C4-2B (cell line): ENCODE measurements around the gene ANGPTL2.

Source experiments
- H3K27ac ChIP-seq: fragments of 450-650 bp; 2 replicates; pipeline ENCODE4 v1.5.1; 2017
- ZFX ChIP-seq: fragments of 450-650 bp; IDR thresholded peaks from 2 replicates; pipeline ENCODE4 v1.6.1; 2017
- TF ChIP-seq, protein P1 (sequence below): fragments of 450-650 bp; conservative IDR thresholded peaks from 2 replicates; pipeline ENCODE4 v1.5.1; 2017; ENCODE audit warnings: mild to moderate bottlenecking

The ANGPTL2 gene

DNA sequence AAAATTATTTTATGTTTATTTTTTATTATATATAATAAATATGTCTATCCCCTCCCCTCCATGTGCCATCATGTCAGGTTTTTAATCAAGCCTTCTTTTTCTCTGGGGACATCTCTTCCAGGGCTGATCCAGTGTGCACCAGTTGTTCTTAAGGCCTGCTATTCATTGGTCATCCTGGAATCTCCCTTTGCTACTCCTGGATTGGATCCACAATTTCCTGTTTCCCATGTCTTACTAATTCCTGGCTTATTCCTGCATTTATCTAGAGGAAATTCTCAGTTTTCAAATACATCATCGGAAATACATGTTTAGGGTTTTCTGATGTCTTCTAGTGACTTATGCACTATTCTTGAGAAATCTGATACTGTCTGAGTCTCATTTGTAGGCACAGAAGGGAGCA, 56.8 kb downstream of the ANGPTL2 start:
- no peak for TF ChIP-seq ZFX
- TF ChIP-seq, protein P1, sequence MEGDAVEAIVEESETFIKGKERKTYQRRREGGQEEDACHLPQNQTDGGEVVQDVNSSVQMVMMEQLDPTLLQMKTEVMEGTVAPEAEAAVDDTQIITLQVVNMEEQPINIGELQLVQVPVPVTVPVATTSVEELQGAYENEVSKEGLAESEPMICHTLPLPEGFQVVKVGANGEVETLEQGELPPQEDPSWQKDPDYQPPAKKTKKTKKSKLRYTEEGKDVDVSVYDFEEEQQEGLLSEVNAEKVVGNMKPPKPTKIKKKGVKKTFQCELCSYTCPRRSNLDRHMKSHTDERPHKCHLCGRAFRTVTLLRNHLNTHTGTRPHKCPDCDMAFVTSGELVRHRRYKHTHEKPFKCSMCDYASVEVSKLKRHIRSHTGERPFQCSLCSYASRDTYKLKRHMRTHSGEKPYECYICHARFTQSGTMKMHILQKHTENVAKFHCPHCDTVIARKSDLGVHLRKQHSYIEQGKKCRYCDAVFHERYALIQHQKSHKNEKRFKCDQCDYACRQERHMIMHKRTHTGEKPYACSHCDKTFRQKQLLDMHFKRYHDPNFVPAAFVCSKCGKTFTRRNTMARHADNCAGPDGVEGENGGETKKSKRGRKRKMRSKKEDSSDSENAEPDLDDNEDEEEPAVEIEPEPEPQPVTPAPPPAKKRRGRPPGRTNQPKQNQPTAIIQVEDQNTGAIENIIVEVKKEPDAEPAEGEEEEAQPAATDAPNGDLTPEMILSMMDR, result no peak
- no peak overlapping the region for H3K27ac ChIP-seq

DNA sequence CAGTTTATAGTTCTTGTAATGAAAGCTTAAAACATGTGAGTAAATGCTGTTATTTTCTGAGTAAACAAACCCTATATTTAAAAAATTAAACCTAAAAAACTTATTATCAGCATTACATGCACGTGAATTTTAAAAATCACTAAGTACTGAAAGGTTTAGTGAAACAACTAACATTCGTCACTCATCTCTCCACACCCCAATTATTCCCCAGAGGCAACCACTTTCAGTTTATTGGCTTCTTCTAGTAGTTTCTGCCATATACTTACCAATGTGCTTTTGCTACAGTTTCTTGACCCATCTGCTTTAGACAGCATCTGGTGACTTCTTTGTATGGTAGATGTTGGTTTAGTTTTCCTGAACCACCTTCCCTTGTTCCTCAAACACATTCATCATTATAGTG, 58.1 kb downstream of the ANGPTL2 start:
- H3K27ac ChIP-seq, result no peak overlapping the region
- TF ChIP-seq, protein P1, result no peak
- TF ChIP-seq ZFX, result no peak

DNA sequence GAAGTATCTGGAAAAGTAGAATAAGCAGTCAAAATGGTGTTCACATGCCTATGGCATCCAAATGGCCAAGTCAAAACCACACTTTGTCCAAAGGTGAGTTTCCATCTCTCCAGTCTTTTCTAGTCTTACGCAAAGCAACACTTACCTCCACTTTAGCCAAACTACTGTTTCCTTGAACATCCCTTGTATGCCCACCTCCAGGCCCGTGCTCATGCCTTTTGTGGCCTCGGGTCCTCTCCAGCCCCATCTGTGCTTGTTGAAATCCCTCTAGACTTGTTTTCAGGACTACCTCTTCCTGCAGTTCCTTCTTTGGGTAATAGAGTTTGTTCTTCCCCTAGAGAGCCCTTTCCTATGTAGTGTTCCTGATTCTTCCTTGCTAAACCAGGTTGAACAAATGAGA, 61.0 kb downstream of the ANGPTL2 start:
- H3K27ac ChIP-seq, result no peak overlapping the region
- TF ChIP-seq, protein P1, result no peak
- no peak for TF ChIP-seq ZFX

DNA sequence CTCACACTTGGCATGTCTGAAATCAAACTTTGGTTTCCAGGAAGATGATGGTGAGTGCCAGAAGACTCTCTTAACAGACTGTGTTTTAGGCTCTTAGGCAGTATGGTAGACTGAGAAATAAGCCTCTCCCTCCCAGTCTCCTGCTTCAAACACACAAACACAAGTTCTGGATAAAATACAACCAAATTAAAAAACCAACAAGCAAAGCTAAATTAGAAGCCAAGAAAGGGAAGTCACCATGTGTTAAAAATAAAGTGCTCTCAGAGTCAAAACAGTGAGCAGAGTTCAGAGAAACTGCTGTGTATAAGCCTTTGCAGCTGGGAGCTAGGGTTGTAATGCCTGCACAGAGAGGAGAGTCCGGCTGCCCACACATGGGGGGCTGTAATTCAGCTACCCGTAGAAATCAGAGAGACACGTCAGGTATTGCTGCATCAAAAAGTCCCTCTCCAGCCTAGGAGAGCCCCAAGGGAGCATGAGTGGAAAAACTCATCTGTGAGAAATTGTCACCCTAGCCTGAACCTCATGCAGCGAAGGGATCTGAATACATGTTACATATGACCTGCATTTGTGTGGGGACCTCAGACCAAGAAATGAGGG, 62.6 kb downstream of the ANGPTL2 start:
- TF ChIP-seq, protein P1, result no peak
- no peak for TF ChIP-seq ZFX
- no peak overlapping the region for H3K27ac ChIP-seq

DNA sequence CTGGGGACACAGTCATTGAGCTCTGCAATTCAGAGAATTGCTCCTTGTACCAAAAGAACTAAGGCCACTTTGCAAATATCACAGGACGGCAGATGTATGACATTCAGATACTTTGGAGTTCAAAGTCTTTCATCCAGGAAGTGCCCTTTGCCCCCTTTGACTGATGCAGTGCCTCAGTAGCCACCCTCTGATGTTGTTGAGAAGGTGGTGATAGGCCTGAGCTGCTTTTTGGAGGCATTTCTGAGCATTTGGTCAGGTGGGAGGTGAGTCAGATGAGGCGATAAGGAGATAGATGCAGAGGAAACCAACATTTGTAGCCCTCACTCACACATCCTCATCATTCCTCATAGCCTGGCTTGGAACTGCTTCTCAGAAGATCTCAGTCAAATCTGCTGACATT, 63.4 kb downstream of the ANGPTL2 start:
- TF ChIP-seq ZFX, result no peak
- TF ChIP-seq, protein P1, result no peak
- H3K27ac ChIP-seq, result no peak overlapping the region

DNA sequence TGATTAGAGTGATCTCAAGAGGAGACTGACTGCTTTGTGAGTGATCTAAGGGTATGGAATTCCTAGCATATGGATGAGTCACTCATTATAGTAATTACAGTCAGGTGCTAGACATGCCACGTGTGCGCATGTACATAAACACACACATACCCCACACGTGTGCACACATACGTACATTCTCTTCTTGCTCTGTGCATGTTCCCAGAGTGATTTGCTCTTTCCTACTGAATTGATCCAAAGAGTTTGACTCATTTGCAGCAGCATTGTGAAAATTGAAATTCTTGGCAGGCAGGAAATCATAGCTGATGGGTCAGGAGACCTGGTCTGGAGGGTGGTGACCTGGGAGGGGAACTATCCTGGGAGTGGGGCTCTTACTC, 63.8 kb downstream of the ANGPTL2 start:
- no peak overlapping the region for H3K27ac ChIP-seq
- TF ChIP-seq ZFX, result no peak
- TF ChIP-seq, protein P1, result no peak

DNA sequence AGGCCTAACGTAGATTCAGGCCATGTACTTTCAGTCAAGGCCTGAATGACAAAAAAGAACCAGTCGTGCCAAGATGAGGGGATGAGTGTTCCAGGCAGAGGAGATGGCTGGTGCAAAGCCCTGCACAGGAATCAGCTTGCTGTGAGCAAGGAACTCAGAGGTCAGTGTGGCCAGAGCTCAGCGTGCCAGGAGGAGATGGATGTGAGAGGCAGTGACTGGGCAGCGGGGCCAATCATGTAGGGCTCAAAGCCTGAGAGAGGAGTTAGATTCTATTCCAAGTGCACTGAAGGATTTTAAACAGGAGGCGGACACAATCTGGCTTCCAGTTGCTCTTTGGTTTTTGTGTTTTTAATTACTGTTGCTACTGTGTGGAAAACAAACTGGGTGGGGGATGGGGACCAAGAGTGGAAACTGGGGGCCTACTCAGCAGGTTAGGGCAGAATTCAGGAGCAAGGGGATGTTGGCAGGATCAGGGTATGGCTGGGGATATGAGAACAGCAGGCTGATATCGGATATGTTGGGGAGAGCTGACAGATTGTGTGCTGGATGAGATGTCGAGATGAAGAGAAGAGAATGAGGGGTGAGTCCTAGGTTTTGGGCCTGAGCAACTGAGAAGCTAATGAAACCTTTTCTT, 64.3 kb downstream of the ANGPTL2 start:
- TF ChIP-seq, protein P1, result no peak
- TF ChIP-seq ZFX, result no peak
- no peak overlapping the region for H3K27ac ChIP-seq
